GM18909 (cell line): ENCODE results near the gene COL4A1.

Source experiments
- ATAC-seq: cut with Tn5 transposase; IDR thresholded peaks from one replicate; pipeline ENCODE4 v1.9.1; 2021; ENCODE audit warnings: mild to moderate bottlenecking; ENCODE audit not compliant: unreplicated experiment, poor library complexity

The COL4A1 gene

GRCh38 chr13:110154410-110154933, 152.5 kb downstream of the COL4A1 start:
- ATAC-seq: no peak

DNA sequence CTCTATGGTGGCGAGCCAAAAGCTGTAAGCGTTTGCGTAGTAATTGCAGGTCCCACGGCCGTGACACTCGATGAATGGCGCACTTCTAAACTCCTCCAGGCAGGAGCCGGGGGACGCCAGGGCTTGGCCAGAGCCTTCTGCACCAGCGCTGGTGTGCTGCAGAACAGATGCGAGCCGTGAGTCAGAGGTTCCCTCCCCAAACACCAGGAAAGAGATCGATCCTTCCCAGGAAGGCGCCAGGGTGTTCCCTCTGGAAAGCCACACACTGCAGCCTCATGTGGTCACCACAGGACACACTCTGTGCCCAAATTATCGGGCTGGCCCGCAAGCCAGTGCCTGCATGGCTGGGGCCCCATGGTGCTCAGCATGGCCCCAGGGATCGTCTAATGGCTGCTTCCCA, 154.6 kb downstream of the COL4A1 start:
- ATAC-seq: no peak

DNA sequence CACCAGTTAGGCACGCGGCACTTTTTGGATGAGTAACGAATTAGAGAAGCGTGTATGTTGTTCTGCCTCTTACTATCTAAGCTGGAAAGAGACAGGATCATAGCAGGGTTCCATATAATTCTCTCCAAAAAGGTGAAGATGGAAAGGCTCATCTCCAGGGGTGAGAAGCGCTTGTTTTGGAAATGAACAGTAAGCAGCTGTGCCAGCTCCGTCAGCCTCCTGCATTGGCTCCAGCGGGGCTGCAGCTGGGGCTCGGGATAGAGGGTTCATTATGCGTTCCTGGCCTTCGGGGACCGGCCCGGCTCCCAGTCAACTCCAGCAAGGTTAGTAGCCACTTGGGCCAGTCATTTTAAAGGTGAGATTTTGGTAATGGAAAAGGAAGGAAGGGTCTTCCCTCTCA, 155.5 kb downstream of the COL4A1 start:
- no peak for ATAC-seq

- ATAC-seq: no peak
Observed at GRCh38 chr13:110150384-110151101, 156.4 kb downstream of the COL4A1 start.

- ATAC-seq: no peak
Observed at GRCh38 chr13:110149036-110149435, 157.9 kb downstream of the COL4A1 start.

DNA sequence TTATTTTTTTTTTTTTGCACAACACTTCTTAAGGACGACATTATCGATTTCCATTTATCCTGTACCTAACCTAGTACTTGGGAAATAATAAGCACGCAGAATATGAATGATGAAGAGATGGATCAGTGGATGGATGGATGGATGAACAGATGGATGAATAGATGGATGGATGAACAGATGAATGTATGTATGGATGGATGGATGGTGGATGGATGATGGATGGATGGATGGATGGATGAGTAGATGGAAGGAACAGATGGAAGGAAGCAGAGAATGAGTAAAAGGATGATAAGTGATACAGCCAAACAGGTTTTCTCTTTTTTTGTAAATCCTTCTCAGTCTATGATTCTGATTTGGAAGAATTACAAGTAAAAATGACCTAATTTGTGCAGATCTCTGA, 166.9 kb downstream of the COL4A1 start:
- no peak for ATAC-seq

DNA sequence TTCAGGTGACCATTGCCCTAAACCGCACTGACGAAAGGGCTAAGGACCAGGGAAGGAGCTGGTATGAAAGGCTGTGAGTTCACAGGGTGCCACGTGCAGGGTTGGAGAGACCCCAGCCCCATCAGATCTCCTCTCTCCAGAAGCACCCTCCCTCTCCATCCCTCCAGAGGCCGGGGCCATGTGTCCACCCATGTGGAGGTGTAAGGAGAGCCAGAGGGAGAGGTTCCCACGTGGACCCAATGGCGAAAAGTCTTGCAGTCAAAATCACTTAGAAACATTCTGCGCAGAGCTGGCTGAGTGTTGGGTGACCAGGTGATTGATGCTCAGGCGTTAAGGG, 168.3 kb downstream of the COL4A1 start:
- peak; percentile 1 for ATAC-seq

DNA sequence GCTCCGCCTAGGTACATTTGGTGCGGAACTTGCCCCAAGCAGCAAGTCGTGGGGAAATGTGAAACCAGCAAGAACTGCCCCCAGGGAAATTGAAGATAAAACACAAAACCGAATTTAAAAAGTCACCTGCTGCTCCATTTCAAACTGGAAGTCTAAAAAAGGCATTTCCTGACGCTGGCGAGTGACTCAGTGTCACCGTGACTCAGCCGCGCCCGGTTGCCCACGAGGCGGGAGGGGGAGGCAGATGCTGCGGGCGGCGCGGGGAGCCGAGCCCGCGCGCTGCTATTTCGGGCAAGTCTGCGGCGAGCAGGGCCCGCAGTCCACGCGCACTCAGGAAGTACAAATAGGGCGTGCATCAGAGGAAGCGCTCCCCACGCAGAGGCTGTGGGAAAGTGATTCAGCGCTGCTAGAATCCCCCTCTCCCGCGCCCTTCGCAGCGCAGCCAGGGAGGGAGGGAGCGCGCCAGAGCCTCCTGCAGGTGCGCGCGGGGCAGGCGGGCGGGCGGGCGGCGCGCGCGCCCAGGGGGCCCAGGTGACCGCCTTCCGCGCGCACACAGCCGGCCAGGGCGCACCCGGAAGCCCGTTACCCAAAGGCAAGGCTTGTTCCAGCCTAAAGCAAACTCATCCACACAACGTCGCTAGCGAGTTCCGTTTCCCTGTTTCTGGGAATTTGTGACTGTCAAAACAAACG, 168.8 kb downstream of the COL4A1 start:
- ATAC-seq: peak; percentile 70

- ATAC-seq: peak; percentile 78
Observed at GRCh38 chr13:110137680-110138009, 169.3 kb downstream of the COL4A1 start.

DNA sequence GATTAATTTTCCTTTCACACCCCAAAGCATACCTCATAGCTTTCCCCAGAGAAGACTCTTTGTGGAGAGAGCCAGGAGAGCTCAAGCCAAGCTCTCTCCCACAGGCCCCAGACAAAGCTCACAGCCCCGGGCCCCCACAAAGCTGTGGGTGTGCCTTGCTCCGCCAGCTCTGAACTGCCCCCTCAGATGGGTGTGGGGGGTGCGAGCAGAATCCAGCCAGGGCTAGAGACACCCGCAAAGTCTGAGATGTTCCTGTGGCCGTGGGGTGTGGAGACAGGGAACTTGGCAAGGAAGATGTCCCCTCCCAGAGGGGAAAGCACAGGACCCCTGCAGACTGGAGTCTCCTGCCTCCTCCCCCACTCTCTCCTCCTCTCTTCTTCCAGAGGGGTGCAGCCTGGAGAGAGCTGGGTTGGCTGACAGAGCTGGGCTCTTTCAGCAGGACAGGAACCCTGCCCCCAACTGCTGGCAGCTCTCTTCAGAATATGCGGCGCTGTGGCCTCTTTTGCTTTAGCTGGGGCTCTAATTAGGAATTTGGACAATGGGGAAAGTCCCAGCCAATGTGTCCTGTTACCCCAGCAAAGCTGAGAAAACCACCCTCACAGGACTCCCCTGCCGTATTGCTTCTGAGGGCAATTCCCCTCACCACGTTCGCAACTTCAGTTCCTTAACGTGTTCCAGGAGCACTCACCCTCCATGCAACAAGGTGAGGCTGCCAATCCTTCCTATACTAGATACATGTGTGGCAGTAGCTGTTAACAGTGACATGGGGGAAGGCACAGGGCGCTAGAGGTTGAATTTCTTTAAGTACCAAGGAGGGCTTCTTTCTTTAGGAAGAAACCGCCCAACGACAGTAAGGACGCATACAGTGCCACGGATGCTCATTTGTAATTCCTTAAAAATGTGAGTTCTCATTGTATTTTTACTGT, 170.0 kb downstream of the COL4A1 start:
- ATAC-seq: no peak

DNA sequence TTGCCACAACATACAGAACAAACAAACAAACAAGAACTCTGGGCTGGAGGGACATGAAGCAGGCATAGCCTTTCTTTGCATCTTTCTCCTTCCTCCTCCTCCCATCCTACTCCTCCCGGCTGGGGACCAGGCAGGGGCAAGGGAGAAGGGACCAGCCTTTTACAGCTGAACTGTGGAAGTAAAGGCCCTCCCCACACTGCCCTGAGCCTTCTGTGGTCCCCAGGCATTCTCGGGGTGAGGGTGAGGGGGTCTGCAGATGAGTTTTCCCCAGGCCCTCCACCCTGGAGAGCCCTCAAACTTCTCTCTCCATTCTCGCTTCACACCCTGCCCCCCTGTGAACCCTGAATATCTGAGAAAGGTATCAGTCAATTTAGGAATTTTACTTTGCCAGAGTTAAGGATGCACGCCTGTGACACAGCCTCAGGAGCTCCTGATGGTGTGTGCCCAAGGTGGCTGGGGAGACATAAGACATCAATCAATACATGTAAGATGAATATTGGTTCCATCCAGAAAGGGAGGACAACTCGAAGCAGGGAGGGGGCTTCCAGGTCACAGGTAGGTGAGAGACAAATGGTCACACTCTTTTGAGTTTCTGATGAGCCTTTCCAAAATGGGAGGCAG, 170.9 kb downstream of the COL4A1 start:
- no peak for ATAC-seq

GRCh38 chr13:110134801-110135200, 172.2 kb downstream of the COL4A1 start:
- ATAC-seq: no peak

DNA sequence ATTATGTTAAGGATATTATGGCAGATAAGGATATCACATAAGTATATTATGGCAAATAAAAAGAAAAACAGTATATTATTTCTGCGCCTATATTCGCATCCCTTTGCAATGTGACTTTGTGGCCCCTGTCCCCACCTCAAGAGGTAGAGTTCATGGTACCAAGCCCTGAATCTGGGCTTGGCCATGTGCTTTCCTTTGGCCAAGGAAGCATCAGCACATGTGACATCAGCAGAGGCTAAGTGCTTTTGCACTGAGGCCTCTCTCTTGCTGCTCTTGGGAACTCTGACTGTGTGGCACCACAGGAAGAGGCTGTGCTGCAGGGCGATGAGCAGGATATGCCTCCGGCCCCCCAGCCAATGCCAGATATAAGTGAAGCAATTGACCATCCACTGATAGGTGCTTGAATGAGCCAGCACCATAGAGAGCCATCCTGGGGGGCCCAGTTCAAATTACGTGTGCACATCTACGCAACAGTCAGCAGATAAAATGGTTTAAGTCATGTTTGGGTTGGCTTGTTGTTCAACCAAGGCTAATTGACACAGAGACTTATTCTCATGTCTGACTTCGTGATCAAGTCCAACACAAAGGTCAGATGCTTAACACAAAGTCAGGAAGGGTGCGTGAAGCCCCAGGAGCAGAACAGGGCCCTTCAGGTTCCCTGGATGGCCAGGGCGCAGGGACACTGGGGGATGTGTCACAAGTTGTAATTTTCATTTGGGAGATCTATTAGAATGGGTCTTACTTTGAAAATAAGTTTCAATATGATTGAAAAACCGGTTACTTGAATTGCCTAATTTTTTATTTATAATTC, 173.3 kb downstream of the COL4A1 start:
- ATAC-seq: no peak

GRCh38 chr13:110132225-110132982, 174.6 kb downstream of the COL4A1 start:
- ATAC-seq: no peak

DNA sequence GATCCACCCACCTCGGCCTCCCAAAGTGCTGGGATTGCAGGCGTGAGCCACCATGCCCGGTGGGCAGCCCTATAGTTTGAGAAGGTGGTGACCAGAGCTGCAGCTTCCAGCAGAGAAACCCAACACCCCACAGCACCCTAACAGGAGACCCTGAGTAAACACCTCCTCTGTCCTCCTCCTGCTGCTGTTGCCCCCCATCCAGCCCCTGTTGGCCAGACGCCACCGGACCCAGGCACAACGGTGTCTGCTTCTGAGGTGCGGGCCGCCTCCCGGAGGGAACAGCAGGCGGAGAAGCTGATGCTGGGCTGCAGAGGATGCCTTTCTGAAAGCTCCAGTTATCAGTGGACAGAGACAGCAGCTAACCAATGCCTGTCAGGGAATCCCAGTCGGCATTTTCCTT, 175.5 kb downstream of the COL4A1 start:
- ATAC-seq: no peak

GRCh38 chr13:110130431-110130830, 176.5 kb downstream of the COL4A1 start:
- no peak for ATAC-seq

DNA sequence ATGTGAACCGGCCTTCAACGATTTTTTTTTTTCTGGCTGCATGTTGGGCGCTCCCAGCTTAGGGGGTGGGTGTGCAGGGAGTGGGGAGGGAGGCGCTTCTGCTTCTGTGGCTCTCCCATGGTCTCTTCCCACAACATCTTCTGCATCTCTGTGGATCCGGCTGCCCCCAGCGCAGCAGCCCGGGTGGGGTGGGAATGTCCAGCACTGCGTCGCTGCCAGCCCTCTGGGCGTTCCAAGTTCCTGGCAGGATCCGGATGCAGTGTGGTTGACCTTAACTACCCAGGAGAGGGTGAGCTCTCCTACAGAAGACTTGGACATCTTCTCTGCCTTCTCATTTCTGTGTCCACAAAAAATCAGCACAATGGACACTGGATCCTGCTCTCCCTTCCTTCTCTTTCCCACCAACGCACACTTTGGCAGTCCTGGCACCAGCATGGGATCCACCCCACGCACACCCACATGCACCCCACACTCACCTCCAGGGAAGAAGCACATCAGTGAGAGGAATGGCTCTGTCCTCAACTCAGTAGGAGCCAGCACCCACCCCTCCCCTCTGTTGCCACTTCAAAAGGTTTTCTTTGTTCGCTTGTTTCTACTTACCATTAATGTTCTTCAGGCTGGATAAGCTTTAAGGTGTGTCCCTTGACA, 177.3 kb downstream of the COL4A1 start:
- ATAC-seq: no peak

- ATAC-seq: no peak
Observed at GRCh38 chr13:110129076-110129475, 177.9 kb downstream of the COL4A1 start.

- no peak for ATAC-seq
Observed at GRCh38 chr13:110128546-110128945, 178.4 kb downstream of the COL4A1 start.
